Fibroblast of skin of scalp (primary cell): ENCODE measurements around the gene ANKRD27. TPM values are rescaled to one million over a fixed set of nuclear protein-coding genes. Genes with fewer than 3 reads are reported as not detected.
"Not testable (repeated sequence)": the region's sequence is repeated elsewhere in the genome, so short reads cannot be mapped to it uniquely, and the experiment has no call there.

Experiments used
- DNase-seq: peaks from one replicate; pipeline ENCODE4 v3.0.0-alpha.2; 2013
- polyA plus RNA-seq, 2 experiments: library from polyadenylated mRNA; unstranded; fragments of 120-200 nt; gene quantifications; one replicate each; pipeline ENCODE4 v1.2.1, GENCODE V29; 2013; ENCODE audit not compliant: insufficient read length in 2 of 2

ANKRD27 gene
- polyA plus RNA-seq (2013, experiment 1 of 2; ENCODE audit: insufficient read length): 24.7 TPM
- polyA plus RNA-seq (2013, experiment 2 of 2; ENCODE audit: insufficient read length): 25.6 TPM

DNA sequence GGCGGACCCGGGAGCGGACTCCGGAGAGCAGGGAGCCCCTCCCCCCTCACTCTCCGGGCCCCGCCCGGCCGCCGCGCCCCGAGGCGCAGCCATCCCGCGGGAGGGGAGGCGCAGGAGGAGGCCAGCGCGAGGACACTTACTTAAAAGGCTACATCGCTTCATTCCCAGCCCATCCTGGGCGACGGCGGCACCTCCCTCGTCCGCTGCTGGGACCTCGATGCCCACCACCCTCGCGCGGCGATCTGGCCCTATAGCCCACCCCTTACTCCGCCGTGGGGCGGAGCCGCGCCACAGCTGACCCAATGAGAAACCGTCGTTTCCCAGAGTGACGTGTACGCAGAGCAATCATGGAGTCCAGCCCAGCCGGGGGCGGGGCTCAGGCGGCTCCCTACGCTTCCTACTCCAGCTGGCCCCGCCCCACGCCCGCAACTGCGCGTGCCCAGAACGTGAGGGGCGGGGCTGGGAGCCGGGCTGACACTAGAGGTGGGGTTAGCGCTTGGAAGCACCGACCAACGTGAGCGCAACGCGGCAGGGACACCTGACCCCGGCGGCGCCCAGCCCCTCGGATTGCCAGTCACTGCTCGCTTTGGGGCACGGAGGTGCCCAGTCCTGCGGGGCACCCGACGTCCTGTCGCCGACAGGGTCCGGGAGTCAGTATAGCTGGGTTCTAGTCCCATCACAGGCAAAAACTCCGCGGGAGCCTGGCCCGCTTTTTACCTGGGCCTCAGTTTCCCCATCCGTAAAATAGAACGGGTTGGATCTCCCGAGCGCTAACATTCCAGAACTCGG lies at the start of gene ANKRD27:
ANKRD27 (minus strand) TSS at position 250 of the 789 bp plus-strand sequence. CDS start 16,165 bp downstream, outside the sequence.
- DNase-seq: peak; percentile 98

DNA sequence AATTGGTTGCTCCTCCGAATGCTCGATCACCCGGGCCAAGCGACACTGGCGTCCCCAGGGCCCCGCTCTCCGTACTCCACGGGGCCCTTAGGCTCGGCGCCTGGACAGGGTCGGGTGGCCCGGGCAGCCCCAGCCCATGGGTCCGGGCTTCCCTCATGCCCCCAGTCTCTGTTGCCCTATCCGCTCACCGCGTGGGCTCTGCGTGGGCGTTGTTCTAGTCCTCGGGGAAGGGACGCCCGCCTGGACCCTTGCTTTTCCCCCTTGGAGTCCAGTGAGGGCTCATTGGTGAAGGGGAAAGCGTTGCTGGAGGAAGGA lies 45.9 kb upstream of the ANKRD27 start:
- no peak for DNase-seq

DNA sequence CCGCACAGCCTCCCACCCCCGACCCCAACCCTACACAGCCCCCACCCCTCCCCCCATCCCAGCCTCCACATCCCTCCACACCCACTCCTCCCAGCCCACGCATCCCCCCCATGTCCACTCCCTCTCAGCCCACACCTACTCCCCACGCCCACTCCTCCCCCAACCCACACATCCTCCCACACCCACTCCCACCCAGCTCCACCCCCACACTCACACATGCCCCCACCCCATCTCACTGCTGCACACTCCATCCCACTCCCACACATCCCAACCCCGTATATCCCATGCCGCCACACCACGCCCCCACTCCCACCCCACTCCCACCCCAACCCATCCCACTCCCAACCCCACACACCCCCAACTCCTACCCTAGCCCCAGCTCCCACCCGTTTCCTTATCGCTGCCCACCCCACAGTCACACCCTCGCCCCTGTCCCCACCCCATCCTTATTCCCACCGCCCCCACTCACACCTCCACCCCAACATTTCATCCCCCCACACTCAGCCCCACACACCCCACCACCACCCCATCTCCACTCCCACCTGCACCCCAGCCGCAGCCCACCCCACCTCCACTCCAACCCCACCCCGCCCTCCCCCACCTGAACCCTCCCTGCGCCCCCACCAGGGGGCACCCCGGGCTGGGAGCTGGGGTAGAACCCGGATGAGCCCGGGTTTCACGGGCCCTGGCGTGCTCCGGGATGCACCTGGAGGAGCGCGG lies 45.4 kb upstream of the ANKRD27 start:
- DNase-seq: no peak

DNA sequence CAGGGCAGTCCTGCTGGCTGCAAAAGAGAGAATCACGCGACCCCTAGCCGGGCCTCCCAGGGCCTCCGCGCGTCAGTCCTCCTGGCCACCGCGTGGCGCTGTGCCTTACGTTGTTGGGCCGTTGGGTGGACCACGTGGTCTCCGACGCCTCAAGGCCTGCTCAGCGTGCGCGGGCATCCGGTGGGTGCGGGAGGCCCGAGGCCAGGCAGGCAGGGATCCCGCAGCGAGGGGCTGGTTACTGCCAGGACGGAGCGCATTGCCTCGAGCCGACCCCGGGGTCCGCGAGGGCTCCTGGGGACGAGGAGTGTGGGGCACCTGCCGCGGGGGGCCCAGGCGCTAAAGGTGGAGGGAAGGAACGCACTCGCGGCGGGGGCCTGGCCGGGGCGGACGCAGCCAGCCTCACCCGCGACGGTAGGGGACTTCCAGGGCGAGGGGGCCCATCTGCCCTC lies 44.7 kb upstream of the ANKRD27 start, which contains the start of gene TDRD12:
TDRD12 (plus strand) TSS at position 157 of the 449 bp plus-strand sequence. CDS start 306 bp downstream, outside the sequence.
- no peak for DNase-seq

DNA sequence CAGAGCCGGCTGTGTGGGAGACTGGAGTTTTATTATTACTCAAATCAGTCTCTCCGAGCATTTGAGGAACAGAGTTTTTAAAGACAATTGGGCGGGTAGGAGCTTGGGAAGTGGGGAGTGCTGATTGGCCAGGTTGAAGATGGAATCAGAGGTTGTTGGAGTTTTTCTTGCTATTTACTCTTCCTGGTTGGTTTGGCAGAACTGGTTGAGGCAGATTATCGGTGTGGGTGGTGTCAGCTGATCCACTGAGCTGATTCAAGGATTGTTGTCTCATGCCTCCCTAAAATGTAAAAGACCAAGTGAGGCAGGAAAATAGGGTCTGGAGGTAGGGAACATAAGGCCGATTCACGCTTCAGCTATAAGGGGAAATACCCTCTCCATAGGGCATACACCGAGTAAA lies 43.3 kb upstream of the ANKRD27 start:
- no peak for DNase-seq

DNA sequence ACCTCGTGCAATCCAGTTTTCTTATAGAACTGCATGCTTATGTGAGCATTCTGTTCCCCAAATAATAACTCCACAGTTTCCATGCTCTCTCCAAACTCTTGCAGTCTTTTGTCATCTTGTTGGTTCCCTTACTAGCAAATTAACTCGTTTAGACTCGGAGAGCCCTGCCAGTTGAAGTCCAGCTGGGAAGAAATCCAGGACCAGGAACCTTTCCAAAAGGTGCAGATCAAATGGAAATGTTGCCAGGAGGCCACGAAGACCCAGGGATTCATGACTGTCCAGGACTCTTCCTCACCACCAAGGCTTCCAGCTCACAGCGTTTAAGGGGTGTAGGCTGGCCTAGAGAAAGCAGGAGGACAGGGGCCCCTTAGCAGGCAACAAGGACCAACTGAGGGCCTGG lies 42.5 kb upstream of the ANKRD27 start:
- DNase-seq: no peak

DNA sequence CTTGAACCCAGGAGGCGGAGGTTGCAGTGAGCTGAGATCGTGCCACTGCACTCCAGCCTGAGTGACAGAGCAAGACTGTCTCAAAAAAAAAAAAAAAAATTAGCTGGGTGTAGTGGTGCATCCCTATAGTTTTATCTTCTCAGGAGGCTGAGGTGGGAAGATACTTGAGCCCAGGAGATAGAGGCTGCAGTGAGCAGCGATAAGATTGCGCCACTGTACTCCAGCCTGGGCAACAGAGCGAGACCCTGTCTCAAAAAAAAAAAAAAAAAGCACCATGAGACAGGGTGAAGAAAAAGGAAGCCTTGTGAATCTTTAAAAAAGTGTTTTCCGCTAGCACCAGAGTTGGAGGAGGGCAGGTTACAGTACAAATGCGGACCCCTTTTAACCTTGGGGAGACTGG lies 41.2 kb upstream of the ANKRD27 start:
- not testable (repeated sequence) for DNase-seq

DNA sequence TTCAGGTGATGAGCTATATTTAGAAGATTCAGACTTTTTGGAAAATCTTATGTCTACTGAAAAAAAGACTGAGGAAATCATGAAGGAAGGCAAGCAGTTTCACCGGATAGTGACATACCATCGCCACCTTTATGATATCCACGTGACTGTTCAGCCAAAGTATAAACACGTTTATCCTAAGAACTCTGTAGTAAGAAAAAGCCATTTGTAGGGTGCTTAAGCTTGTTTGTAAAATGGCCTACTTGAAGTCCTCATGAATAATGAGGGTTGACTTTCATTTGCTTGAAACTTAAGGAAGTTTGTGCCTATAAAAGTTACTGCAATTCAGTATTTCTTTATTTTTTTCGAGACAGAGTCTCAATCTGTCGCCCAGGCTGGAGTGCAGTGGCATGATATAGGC lies 36.8 kb upstream of the ANKRD27 start:
- DNase-seq: no peak

DNA sequence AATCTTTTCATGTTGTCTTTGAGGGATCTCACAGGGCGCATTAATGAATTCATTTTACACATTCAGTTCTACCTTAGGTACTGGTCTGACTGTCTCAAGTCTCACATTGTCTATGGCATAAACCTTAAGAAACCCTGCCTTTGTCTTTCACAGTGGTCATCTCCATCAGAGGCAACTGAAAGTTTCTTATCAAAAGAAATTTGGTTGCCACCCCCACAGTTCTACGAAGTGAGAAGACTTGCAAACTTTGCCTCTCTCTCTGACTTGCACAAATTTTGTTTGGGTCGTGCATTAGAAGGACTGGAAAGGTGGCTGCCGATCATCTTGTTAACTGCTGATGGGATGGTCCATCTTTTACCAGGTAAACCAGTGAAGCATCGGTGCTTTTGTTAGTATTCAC lies 34.1 kb upstream of the ANKRD27 start:
- DNase-seq: no peak

DNA sequence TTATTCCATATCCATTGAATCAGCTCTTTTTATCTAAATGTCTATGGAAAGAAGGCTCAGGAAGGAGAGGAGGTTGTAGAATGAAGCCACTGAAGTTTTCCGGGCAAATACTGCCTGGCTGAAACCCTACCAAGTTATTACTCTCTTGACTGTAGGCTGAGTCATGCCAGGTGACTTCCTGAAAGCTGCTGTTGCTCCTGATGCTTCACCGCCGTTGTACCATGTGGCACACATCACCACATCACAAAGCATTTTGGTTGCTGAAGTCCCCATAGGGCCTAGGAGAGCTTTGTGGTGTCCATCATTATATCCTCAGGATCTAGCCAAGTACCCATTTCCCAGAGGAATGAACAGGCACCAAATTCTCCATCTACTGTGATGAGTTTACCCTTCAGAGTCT lies 33.5 kb upstream of the ANKRD27 start:
- no peak for DNase-seq

DNA sequence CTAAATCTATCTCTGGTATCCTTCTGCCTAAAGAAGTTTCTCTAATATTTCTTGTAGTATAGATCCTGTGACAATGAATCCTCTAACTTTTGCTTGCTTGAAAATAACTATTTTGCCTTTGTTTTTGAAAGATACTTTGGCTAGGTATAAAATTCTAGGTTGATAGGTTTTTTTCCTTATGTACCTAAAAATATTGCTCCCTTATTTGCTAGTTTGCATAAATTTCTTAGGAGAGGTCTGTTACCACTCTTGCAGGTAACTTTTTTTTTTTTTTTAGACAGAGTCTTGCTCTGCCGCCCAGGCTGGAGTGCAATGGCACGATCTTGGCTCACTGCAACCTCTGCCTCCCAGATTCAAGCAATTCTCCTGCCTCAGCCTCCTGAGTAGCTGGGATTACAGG lies 29.0 kb upstream of the ANKRD27 start:
- not testable (repeated sequence) for DNase-seq

DNA sequence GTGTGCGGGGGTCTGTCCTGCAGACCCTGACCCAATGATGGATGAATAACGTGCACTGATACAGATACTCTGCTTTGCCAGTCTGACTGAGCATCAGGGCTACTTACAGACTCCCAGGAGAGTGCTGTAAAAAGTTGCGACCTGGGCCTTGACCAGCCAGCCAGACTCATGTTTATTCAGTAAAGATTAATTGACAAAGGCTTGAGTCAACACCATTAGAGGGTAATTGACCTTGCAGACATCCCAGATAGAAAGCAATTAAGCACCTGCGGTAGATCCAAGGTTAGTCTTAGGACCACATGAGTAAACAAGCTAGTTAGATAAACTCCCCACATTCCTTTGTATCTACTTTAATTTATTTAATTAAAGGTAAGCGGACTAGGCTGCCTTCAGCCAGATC lies 27.0 kb upstream of the ANKRD27 start:
- no peak for DNase-seq

DNA sequence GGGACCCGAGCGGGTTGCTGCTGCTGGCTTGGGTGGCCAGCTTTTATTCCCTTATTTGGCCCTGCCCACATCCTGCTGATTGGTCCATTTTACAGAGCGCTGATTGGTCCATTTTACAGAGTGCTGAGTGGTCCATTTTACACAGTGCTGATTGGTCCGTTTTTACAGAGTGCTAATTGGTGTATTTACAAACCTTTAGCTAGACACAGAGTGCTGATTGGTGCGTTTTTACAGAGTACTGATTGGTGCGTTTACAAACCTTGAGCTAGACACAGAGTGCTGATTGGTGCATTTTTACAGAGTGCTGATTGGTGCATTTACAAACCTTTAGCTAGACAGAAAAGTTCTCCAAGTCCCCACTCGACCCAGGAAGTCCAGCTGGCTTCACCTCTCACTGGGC lies 25.1 kb upstream of the ANKRD27 start:
- not testable (repeated sequence) for DNase-seq

DNA sequence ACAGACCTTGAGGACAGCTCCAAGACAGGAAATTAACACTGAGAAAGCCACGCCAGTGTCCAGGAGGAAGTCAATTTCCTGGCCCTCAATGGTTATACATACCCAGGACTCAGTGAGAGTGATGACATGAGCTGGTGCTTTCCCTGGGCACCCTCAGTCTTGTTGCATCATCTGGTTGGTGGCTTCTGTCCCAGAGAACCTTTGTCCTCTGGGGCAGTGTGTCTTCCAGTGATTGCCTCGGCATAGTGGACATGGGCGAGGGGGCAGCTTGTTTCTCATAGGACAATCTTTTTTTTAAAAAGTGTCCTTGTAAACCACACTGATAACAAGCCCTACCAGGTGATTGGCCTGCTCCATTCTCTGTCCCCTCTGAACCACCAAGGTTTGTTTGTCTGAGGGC lies 21.8 kb upstream of the ANKRD27 start:
- not testable (repeated sequence) for DNase-seq

DNA sequence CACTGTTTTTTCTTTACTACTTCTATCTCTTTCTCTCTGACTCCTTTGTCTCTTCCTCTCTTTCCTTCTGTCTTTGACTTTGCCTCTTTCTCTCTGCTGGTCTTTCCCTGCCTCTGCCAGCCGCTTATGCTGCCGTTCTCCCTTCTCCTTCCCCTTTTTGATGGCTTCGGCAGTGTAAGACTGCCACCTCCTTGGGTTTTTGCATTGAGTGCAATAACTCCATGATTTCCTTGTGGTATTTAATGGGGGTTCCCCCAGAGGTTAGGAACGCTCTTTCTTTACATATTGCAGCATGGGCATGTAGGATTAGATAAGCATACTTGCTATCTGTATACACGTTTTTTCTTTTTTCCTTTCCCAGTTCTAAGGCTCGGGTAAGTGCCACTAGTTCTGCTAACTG lies 20.5 kb upstream of the ANKRD27 start:
- not testable (repeated sequence) for DNase-seq

DNA sequence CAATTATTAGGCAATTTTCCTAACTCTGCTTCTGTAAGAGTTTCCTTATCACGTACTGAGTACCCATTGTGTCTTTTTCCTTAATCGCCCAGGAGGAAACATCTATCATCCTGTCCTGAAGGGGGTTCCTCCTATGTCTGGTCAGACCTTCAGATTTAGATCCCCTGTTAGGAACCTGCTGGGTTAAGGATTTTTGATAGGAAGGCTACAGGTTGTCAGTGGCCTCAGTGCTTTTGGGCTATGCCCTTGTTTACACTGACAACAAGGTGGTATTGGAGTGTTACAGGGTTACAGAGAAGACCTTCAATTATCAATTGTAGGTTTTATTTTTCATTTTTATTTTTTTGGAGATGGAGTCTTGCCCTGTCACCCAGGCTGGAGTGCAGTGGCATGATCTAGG lies 19.9 kb upstream of the ANKRD27 start:
- not testable (repeated sequence) for DNase-seq

DNA sequence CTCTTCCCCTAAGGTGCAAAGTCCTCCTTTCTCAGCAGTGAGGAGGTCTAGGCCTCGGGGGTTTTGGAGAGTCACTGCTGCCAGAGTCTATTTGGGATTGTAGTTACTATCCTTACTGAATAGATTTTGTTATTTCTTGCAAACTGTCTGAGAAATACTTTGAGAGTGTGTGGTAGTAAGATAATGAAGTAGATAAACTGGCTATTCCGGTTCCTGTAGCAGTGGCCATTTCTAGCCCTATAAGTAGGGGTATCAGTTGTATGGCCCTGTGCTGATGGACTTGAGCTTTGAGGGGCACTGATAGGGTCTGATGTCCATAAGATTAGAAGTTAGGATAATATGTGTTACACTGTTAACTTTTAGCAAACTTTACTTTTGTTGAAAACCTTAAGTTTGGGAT lies 19.3 kb upstream of the ANKRD27 start:
- DNase-seq: not testable (repeated sequence)

DNA sequence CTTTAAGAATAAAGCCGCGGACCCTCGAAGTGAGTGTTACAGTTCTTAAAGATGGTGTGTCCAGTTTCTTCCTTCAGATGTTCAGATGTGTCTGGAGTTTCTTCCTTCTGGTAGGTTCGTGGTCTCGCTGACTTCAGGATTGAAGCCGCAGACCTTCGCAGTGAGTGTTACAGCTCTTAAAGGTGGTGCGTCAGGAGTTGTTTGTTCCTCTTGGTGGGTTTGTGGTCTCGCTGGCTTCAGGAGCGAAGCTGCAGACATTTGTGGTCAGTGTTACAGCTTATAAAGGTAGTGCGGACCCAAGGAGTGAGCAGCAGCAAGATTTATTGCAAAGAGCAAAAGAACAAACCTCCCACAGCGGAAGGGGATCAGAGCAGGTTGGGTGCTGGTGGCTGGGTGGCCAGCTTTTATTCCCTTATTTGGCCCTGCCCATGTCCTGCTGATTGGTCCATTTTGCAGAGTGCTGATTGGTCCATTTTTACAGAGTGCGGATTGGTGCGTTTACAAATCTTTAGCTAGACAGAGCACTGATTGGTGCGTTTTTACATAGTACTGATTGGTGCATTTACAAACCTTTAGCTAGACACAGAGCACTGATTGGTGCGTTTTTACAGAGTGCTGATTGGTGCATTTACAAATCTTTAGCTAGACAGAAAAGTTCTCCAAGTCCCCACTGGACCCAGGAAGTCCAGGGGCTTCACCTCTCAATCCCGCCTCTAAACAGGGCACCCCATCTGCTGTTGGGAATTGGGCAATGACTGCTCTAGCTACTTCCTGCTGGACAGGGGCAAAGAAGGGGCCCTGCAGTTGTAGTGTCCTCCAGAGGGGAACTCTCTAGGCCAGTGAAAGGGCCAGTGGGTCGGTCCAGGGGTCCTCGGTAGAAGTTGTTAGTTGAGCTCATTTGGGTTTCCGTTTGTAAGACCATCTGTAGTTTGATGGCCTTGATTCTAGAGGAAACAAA lies 18.4 kb upstream of the ANKRD27 start:
- not testable (repeated sequence) for DNase-seq

DNA sequence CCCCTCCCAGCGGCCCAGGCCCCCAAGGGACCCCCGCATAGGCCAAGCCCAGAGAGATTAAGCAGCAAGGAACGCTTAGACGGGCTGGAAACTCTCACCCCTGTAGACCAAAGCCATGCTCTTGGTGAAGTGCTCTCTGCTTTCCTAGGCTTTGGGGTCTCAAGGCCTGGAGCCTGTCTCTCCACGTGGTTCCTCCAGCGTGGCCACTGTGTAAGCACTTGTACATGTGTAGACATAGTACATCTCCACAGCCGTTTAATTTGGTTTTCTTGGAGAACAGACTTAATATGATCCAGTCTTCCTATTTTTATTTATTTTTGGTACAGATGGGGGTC lies 17.7 kb upstream of the ANKRD27 start:
- DNase-seq: no peak

DNA sequence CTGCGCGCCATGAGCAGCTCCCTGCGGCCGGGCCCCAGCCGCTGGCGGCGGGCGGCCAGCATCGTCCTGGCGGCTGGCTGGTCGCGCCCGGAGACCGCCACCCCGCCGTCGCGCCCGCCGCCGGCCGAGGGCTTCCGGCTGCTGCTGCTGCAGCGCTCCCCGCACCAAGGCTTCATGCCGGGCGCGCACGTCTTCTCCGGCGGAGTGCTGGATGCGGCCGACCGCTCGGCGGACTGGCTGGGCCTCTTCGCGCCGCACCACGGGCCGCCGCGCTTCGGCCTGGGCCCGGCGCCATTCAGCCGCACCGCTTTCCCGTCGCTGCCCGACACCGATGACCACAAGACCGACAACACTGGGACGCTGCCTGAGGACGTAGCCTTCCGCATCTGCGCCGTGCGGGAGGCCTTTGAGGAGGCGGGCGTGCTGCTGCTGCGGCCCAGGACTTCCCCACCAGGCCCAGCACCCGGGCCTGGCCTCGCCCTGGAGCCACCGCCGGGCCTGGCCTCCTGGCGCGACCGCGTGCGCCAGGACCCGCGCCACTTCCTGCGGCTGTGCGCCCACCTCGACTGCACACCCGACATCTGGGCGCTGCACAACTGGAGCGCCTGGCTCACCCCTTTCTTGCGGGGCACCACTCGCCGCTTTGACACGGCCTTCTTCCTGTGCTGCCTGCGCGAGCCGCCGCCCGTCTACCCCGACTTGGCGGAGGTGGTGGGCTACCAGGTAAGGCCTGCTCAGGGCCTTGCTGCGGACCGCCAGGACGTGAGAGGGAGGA lies 17.2 kb upstream of the ANKRD27 start:
- peak; percentile 65 for DNase-seq

DNA sequence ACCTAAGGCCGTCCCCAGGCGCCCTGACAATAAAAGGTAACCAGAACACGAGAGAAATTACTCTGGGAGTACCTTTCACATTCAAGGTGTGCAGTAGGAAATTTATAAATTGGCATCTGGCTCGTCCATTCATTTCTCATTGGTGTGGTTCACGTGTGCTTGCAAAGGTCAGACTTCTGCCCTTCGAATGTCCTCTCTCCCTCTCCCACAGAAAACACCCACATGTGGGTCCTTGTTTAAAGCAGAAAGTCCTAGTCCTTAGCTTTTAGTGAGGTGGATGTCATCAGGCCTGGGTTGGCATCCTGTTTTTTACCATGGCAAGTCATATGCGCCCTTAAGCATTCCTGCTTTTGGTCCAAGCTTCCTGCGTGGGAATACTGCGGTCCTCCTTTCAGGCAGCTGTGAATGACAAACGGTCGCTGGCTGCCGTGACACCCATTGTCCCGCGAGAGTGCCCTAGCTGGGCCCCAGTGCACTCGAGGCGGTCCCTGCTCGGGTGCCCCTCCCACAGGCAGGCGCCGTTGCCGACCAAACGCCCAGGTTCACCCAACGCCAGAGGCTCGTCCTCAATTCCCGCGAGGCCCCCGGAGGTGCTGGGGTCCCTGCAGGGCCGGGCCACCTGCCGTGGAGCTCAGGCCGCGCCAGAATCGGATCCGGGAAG lies 16.4 kb upstream of the ANKRD27 start, which contains the start of gene NUDT19:
NUDT19 (plus strand) TSS at position 531 of the 661 bp plus-strand sequence. CDS start 140 bp downstream, outside the sequence.
- peak; percentile 86 for DNase-seq
